ENCODE results near the gene NEK9.
A peak's percentile ranks its signal among the peaks of the same experiment; 100 is the strongest.

Gene NEK9

DNA sequence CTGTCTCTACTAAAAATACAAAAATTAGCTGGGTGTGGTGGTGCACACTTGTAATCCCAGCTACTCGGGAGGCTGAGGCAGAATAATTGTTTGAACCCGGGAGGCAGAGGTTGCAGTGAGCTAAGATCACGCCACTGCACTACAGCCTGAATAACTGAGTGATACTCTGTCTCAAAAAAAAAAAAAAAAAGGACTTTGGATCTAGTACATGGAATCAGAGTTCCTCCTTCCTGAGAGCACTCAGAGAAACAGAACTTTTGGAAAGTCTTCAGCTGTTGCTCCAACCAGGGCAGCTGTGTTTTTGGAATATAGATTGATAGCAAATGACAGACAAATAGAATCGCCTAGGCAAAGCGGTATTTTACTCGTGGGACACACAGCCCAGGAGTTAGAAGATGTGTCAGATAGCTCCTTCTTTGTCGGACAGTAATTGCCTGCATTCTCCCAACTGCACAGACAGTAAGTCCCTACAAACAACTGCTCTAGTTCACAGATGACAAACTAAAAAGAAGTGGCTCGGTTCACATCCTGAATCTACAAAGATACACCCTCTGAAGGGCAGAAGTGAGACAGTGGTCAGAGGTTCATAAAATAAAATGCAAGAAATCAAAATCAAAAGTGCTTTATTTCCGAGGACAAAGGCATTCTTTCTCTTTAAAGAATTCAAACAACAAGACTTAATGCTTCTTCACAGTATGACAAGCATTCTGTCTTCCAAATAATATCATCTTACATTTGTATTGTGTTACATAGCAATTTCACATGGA is 17.1 kb upstream of the NEK9 start:
- no peak for DNase-seq

DNA sequence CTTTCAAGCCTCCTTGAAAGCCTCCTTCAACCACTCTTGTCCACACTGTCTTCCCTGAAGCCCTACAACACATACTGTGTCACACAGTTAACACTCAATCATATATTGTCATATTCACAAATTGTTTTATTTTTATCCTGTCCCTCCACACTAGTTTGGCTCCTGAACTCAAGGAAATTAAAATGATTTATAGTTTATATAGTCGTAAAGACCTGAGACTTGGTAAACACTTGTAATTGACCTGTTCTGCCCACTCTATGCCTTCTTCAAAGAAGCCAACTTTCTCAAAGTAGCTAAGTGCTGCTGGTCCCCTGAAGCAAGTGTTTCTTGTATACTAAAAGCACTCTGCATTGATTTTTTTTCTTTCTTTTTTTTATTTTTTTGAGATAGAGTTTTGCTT is 15.6 kb upstream of the NEK9 start:
- no peak for DNase-seq

DNA sequence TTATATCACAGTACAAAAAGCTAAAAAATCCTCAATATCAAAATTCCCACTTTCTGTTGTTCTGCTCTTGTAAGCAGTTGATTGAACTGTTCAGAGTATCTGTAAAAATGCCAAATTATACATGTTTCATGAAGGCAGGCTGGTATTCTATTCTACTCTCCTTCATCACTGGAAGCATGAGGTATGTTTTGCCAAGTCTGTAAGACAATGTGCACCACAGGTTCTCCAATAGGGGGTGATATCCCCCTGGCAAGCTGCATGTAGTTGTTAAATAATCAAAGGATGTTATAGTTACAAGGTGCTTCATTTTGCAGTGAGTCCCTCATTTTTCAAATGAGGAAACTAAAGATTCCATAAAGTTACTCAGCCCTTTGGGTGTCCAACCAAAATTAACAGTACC is 15.1 kb upstream of the NEK9 start:
- no peak for DNase-seq

DNA sequence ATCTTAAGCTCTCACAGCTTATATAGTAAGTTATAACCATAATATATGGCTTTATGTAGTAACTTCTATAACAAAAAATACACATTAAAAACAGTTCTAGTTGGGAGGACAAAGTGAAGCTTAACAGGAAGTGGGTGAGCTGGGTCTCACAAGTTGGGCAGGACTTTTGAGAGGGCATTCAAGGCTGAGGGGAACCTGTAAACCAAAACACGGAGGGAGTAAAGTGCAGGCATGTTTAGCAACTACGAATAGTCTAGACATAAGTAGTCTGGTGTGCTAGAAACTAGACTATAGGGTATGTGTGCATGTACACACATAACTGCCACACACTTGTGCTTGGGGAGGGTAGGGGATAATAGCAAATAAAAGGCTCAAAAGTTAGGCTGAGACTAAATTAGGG is 14.2 kb upstream of the NEK9 start:
- DNase-seq, result no peak

DNA sequence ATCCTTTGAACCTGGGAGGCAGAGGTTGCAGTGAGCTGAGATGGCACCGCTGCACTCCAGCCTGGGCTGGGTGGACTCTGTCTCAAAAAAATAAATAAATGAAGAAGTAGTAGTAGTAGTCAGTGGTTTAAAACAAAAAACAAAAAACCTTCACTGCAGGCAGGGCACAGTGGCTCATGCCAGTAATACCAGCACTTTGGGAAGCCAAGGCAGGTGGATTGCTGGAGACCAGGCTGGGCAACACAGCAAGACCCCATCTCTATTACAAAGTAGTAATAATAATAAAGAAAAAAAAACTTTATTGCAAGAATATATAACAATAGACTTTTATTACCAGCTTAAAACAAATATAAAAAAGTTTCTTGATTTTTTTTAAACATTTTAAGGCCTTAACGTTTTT is 13.8 kb upstream of the NEK9 start:
- no peak for DNase-seq

DNA sequence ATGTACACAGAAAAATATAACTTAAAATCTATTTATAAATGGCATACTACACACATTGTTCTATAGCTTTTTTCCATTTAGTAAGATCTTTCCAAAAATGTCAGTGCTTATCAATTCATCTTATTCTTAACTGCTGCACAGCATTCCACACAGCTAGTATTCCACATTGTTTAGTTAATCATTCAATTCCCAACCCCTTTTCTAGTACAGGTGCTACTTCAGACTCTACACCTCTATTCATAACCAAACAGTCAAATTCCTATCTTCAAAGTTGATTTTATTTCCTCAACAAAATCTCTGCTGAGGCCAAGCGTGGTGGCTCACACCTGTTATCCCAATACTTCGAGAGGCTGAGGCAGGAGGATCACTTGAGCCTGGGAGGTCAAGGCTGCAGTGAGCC is 12.3 kb upstream of the NEK9 start:
- no peak for DNase-seq

DNA sequence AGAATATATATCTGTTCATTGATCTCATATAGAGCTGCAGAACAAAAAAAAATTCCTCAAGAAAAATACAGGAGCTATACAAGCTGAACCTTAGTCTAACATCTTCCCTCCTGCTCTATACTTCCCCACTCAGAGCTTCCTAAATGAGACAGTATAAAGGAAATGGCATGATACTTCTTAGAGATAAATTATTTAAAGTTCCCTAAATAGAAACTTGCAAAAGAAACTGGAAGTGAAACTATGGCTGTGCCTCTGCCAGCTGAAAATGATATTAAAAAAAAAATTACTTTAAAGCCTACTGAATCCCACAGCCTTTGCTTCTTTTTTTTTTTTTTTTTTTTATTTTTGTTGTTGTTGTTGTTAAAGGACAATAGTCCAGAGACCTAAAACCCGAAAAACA is 11.6 kb upstream of the NEK9 start:
- no peak for DNase-seq

DNA sequence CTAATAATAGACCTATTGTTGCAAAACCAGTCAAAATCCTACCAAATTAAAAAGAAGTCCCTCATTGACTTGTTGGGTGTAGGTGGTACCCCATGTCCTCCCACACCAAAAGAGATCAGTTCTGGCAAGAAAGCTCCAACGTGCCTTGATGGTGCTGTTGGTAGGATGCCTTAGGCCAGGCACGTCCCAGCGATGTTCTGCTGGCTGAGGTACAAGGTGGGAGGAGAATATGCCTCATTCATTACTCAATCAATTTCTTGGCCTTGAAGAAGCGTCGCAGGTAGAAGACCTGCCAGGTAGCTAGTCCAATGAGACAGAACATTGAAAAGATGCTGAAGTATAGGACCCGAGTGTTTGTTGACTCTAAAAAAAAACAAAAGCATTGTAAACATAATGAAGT is 7.8 kb upstream of the NEK9 start:
- DNase-seq, result no peak

DNA sequence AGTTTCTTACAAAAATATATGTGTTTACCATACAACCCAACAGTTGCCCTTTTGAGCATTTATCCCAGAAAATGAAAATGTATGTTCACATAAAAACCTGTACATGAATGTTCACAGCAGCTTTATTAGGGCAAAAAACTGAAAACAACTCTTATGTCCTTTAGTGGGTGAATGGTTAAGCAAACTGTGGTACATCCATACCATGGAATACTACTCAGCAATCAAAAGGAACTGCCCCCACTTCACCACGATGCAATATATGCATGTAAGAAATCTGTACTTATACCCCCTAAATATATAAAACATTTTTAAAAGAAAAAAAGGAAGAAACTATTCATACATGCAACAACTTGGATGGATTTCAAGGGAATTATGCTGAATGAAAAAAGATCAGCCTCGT is 6.7 kb upstream of the NEK9 start:
- DNase-seq, result no peak

DNA sequence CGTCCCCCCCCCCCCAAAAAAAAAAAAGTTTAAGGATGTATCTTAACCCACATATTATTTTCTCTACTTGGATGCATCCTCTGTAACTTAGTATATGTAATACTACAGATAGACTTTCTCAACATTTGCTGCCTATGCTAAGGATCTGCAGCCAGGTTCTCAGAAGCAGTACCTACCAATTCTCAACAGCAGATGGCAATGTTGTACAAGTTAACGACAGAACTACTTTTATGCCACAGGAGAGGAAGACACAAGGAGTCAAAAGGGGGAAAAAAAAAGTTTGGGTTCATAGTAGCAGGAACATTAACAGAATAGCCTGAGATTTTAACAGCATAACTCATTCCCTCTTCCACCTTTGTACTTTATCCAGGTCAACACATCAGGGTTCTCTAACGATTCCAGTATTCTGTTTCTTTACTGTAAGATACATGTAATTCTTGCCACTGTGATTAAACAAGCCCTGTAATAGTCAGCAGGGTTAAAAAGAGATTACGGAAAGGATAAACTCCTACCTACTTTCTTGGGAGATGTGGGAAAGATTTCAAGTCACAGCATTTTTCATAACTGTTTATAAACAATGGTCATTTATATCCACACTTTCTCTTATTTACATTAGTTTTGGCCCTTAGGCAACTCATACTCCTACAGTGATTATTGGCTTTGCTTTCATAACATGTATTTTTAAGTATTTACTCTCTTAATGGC is 5.7 kb upstream of the NEK9 start:
- peak; percentile 41 for DNase-seq

DNA sequence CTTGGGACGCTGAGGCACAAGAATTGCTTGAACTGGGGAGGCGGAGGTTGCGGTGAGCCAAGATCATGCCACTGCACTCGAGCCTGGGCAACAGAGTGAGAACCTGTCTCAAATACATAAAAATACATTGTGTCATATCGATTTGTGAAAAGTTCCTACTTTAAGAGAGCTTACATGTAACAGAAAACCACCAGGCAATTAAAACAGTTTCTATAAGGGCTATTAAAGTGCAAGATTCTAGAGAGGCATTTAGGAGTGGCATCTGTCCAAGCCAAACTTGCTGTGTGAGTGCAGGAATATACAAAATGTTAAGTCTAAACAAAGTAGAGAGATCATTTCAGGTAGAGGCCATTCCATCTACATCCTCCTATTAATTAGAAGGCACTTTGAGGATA is 1.7 kb upstream of the NEK9 start:
- no peak for DNase-seq

DNA sequence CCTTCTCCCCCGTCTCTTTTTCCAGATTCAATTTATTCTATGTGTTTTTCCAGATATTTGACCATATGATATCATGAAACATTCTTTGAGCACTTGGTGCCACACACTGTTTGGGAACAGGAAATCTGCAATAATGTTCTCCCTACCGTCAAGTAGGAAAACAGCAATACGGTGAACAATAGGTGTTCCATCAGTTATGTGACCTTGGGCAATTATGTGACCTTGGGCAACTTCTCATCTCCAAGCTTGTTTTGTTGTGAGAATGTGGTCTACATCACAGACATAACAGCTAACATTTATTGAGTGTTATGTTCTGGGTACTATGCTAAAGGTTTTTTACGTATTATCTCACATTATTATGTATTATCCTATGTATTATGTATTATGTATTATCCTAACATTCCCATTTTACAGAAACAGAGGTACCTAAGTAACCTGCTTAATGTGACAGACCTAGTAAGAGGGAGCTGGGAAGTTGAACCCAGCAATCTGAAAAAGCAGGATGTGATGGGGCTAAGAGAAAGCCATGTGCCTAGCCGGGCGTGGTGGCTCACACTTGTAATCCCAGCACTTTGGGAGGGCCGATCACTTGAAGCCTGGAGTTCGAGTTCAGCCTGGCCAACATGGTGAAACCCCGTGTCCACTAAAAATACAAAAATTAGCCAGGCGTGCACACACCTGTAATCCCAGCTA is 1.2 kb upstream of the NEK9 start:
- no peak for DNase-seq

DNA sequence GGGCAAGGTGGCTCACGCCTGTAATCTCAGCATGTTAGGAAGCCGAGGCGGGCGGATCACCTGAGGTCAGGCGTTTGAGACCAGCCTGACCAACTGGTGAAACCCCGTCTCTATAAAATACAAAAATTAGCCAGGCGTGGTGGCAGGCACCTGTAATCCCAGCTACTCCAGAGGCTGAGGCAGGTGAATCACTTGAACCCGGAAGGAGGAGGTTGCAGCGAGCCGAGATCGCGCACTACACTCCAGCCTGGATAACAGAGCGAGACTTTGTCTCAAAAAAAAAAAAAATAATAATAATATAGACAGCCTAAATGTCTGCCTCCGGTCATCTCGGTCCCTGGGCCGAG is 599 bp upstream of the NEK9 start:
- DNase-seq, result peak; percentile 38

DNA sequence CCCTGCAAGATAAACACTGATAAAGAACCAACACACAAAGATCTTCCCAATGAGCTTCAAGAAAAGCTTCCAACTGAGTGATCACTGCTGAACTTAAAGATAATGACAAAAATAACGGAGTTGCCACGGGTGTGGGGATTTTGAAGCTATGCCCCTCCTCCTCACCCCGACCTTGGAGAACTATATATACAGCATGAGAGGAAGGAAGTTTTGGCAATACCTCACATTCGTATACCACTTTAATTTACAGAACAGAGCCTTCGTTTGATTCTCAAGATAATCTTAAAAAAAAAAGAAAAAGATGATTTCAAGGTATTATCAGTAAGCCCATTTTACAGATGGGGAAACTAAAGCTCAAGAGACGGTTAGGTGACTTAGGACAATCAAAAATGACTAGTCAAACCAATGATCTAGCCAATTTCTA is 715 bp downstream of the NEK9 start:
- peak; percentile 20 for DNase-seq

DNA sequence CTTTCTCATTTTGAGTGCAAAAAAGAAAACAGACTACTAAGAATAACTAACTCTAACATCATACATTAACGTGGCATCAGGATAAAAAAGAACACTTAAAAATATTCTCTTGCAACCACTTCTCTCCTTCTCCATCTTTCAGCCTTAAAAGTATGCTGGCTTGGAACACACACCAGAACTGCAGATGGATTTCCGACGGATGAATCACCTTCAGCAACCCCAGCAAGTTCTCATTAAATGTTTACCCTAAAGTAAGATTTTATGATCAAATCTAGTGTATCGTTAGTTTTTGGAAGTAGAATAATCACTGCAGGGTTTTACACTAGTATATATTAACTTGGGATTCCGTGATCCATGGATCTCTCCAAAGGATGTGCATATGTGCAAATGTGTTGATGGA is 1.2 kb downstream of the NEK9 start:
- DNase-seq, result no peak

DNA sequence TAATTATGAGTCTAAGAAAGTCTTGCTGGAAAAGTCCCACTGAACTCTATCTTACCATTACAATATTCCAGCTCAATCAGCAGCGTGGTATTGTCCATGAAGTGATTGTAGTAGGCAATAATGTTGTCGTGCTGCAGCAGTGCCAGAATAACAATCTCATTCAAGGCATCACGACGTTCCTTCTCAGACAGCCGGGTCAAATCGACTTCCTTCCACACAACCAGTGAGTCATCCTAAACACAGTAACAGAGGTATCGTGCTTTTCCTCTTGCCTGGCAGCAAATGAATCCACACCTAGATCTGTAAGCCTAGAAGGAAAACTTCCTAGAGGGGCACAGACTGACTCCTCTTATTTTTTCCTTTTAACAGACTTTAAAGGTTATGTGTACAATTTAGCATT is 2.9 kb downstream of the NEK9 start:
- peak; percentile 41 for DNase-seq

DNA sequence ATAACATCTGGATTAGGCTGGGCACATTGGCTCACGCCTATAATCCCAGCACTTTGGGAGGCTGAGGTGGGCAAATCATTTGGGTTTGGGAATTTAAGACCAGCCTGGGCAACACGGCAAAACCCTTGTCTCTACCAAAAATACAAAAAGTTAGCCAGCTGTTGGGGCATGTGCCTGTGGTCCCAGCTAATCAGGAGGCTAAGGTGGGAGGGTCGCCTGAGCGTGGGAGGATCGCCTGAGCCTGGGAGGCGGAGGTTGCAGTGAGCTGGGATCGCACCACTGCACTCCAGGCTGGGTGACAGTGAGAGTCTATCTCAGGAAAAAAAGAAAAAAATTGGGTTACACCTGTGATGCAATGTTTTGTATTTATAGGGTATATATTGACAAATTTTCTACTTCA is 5.3 kb downstream of the NEK9 start:
- no peak for DNase-seq

DNA sequence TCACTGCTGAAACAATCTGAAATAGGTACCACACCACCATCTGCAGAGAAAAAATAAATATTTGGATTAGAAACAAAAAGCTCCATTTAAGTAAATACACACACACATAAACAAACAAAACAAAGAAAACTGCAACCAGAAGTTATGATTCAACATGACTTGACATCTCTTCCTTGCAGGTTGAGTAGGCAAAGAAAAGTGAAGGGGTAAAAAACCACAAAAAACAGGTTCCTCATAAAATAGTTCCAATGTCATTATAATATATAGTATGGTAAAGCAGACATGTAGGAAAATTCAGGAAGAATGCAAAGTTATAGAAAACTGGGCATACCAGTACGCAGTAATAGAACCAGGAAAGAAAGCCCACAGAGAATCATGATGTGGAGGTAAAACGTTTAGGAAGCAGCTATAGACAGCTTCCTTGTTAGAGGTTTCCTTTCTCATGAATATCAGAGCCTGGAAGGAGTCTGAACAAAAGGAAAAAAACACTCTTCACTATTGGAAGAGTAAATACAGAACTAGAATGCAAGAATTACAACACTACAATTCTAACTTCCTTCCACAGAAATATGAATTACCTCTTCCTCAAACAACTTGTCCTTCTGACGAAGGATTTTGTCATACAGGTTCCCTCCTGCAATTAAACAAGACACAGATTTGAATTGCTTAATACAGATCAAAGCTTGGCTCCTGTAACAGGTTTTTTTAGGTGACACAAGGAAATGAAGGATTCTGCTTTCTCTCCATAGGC is 6.1 kb downstream of the NEK9 start:
- DNase-seq, result no peak

DNA sequence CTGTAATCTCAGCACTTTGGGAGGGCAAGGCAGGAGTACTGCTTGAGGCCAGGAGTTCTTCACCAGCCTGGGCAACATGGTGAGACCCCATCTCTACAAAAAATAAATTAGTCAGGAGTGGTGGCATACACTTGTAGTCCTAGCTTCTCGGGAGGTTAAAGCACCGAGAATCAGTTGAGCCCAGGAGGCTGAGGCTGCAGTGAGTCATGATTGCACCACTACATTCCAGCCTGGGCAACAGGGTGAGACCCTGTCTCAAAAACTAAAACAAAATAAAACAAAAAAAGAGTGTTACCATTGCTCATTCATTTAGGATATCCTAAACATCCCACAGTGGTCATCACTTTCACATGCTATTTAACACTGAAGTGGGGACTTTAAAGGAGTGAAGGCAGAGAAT is 7.8 kb downstream of the NEK9 start:
- no peak for DNase-seq

DNA sequence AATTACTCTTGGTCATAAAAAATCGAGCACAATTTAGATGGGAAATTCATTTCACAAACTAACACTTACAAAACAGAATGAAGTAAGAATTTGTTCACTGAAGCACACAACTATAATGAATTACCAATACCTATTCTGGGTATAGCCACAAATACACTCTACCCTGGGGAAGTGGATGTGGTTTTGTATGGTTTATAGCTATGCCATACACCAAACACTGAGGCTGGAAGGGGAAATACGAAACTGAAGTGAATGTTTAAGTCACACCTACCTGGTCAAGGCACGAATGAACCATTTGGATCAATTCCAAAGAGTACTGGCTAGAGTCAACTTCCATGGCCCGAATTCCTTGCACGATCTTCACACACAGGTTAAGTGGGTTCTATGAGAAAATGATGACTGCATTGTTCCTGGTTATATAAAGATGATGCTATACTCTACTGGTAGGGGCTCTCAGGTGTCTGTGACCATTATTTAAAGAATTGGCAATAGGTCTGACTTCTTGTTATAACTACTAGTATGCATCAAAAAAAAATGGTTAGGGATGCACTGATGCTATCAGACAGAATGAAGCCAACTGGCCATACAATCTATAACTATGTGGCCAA is 12.8 kb downstream of the NEK9 start:
- DNase-seq, result no peak

DNA sequence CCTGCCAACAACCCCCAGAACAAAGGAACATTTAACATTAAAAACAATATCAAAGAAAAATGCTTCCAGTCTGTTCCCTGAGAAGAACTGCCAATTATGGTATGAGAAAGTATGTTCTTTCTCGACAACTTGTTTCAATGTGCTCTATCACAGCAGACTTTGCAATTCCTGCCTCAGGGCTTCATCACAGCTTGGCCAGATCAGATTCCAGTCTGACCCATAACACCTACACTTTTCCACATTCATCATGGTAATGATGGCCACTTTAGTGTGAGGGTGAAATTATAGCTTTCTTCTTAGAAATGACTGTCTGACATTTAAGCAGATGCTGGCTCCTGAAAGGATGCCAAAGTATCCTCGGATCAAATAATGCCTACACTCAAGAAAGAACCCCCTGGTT is 17.0 kb downstream of the NEK9 start:
- DNase-seq, result no peak

DNA sequence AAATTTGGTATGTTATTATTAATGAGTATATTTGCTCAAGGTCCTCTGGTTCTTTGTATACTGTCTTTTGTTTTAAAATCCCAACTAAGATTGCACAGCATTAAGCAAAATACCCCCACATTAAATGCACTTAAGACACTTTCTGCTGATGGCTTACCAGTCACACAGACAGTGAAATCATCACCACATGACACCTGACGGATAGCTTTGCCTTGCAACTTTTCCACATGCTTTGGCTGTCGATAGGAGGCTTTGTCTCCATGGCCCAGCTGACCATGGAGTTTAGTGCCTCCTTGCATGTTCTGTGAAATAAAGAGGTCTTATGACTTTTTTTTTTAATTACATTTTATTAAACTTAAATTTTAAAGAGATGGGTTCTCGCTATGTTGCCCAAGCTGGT is 19.7 kb downstream of the NEK9 start:
- no peak for DNase-seq

DNA sequence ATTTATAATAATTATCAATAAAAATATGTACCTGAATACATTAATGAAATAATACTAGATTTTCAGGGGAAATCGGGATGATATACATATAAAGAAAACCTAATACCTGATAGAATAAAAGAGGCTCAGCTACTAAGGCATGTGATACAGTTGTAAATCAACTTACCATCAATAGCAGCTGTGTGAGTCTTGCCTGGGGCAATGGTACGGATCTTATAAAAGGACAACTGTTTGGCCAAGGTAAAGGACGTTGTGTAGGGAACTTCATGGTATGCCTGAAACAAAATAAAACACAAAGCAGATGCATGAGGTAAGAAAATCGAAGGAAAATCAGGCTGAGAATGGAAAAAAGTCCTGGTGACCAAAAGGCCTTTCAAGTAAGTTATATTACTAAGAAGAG is 25.4 kb downstream of the NEK9 start:
- no peak for DNase-seq

All from stimulated activated CD4-positive, alpha-beta T cell treated with anti-CD3 and anti-CD28 coated beads, Interleukin-15, amount 100 ng/mL, for 24 hours (primary cell).